SK-N-SH treated with all-trans-retinoic acid at 6 μM for 48 hours (cell line): Measurements from ENCODE around the gene LRRC2.

Experiments
- ARNTL ChIP-seq: fragments of 450-650 bp; formaldehyde crosslinking; IDR thresholded peaks from 2 replicates; pipeline ENCODE4 v1.5.0; 2020; ENCODE audit warnings: low read depth, mild to moderate bottlenecking, moderate library complexity, borderline replicate concordance
- GLIS3 ChIP-seq: fragments of 250-450 bp; sonication (Bioruptor Pico); IDR thresholded peaks from 2 replicates; pipeline ENCODE4 v1.5.0; 2020; ENCODE audit warnings: mild to moderate bottlenecking, moderate library complexity
- ISL1 ChIP-seq: fragments of 250-450 bp; sonication (Bioruptor Pico); IDR thresholded peaks from 2 replicates; pipeline ENCODE4 v2.1.2; 2022; ENCODE audit warnings: mild to moderate bottlenecking, moderate library complexity
- OSR1 ChIP-seq: fragments of 250-450 bp; sonication (Bioruptor Pico); IDR thresholded peaks from 2 replicates; pipeline ENCODE4 v1.8.0; 2022; ENCODE audit warnings: moderate library complexity, mild to moderate bottlenecking, inconsistent platforms
- SNAI2 ChIP-seq: fragments of 250-450 bp; sonication (Bioruptor Pico); IDR thresholded peaks from 2 replicates; pipeline ENCODE4 v1.5.0; 2020; ENCODE audit warnings: mild to moderate bottlenecking, moderate library complexity
- ZNF565 ChIP-seq: fragments of 450-650 bp; formaldehyde crosslinking; conservative IDR thresholded peaks from 2 replicates; pipeline ENCODE4 v1.5.0; 2020; ENCODE audit warnings: low read depth, mild to moderate bottlenecking, moderate library complexity
- TF ChIP-seq, protein P1 (sequence below): fragments of 250-450 bp; sonication (Bioruptor Pico); IDR thresholded peaks from 2 replicates; pipeline ENCODE4 v1.8.0; 2020; ENCODE audit warnings: mild to moderate bottlenecking, moderate library complexity, borderline replicate concordance
- TF ChIP-seq, protein P2 (sequence below): fragments of 250-450 bp; sonication (Bioruptor Pico); IDR thresholded peaks from 2 replicates; pipeline ENCODE4 v1.5.1; 2020; ENCODE audit warnings: low read depth, mild to moderate bottlenecking, moderate library complexity
- TF ChIP-seq, protein P3 (sequence below): fragments of 250-450 bp; sonication (Bioruptor Pico); IDR thresholded peaks from 2 replicates; pipeline ENCODE4 v1.8.0; 2021; ENCODE audit warnings: low read depth, mild to moderate bottlenecking, moderate library complexity, borderline replicate concordance
- TF ChIP-seq, protein P4 (sequence below): fragments of 250-450 bp; sonication (Bioruptor Pico); IDR thresholded peaks from 2 replicates; pipeline ENCODE4 v1.5.1; 2021; ENCODE audit warnings: mild to moderate bottlenecking, moderate library complexity

DNA sequence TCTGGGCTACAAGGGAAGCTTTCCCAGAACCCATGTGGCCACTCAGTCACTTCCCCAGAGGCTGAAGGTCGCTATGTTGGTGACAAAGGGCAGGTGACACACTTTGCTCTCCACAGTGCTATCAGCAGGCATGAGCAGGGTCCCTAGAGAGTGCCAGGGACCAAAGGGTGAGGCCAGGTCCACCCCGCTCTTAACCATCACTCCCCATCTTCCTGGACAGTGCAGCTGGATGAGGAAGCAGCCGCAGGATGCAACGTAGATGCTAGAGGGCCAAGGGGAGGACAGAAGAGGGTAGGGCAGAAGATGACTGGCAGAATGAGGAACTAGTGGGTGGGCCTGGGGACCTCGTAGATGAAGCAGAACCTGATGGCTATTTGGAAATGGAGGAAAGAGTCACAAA, 87.8 kb downstream of the LRRC2 start:
- TF ChIP-seq, protein P1, sequence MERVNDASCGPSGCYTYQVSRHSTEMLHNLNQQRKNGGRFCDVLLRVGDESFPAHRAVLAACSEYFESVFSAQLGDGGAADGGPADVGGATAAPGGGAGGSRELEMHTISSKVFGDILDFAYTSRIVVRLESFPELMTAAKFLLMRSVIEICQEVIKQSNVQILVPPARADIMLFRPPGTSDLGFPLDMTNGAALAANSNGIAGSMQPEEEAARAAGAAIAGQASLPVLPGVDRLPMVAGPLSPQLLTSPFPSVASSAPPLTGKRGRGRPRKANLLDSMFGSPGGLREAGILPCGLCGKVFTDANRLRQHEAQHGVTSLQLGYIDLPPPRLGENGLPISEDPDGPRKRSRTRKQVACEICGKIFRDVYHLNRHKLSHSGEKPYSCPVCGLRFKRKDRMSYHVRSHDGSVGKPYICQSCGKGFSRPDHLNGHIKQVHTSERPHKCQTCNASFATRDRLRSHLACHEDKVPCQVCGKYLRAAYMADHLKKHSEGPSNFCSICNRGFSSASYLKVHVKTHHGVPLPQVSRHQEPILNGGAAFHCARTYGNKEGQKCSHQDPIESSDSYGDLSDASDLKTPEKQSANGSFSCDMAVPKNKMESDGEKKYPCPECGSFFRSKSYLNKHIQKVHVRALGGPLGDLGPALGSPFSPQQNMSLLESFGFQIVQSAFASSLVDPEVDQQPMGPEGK (CRISPR knock-in tag): no peak
- TF ChIP-seq, protein P2, sequence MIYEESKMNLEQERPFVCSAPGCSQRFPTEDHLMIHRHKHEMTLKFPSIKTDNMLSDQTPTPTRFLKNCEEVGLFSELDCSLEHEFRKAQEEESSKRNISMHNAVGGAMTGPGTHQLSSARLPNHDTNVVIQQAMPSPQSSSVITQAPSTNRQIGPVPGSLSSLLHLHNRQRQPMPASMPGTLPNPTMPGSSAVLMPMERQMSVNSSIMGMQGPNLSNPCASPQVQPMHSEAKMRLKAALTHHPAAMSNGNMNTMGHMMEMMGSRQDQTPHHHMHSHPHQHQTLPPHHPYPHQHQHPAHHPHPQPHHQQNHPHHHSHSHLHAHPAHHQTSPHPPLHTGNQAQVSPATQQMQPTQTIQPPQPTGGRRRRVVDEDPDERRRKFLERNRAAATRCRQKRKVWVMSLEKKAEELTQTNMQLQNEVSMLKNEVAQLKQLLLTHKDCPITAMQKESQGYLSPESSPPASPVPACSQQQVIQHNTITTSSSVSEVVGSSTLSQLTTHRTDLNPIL (CRISPR knock-in tag): no peak
- TF ChIP-seq ISL1 (CRISPR knock-in tag) (no peak), ARNTL (no peak), ZNF565 (CRISPR knock-in tag) (no peak), GLIS3 (CRISPR knock-in tag) (no peak), OSR1 (CRISPR knock-in tag) (no peak), SNAI2 (CRISPR knock-in tag) (no peak)
- TF ChIP-seq, protein P3, sequence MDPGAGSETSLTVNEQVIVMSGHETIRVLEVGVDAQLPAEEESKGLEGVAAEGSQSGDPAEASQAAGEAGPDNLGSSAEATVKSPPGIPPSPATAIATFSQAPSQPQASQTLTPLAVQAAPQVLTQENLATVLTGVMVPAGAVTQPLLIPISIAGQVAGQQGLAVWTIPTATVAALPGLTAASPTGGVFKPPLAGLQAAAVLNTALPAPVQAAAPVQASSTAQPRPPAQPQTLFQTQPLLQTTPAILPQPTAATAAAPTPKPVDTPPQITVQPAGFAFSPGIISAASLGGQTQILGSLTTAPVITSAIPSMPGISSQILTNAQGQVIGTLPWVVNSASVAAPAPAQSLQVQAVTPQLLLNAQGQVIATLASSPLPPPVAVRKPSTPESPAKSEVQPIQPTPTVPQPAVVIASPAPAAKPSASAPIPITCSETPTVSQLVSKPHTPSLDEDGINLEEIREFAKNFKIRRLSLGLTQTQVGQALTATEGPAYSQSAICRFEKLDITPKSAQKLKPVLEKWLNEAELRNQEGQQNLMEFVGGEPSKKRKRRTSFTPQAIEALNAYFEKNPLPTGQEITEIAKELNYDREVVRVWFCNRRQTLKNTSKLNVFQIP (CRISPR knock-in tag): no peak
- TF ChIP-seq, protein P4, sequence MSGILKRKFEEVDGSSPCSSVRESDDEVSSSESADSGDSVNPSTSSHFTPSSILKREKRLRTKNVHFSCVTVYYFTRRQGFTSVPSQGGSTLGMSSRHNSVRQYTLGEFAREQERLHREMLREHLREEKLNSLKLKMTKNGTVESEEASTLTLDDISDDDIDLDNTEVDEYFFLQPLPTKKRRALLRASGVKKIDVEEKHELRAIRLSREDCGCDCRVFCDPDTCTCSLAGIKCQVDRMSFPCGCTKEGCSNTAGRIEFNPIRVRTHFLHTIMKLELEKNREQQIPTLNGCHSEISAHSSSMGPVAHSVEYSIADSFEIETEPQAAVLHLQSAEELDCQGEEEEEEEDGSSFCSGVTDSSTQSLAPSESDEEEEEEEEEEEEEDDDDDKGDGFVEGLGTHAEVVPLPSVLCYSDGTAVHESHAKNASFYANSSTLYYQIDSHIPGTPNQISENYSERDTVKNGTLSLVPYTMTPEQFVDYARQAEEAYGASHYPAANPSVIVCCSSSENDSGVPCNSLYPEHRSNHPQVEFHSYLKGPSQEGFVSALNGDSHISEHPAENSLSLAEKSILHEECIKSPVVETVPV (CRISPR knock-in tag): no peak
